ENCODE measurements around the gene NGF. TPM values are rescaled to one million over a fixed set of nuclear protein-coding genes. Genes with fewer than 3 reads are reported as not detected.

Gene NGF
- total RNA-seq, 1 donor from 2014 or later: 1.1 TPM

GRCh38 chr1:115306146-115306545 lies 31.9 kb downstream of the NGF start:
- H3K27me3 ChIP-seq (ENCODE audit: control insufficient read depth, insufficient read depth, low read length): no peaks in the 10 kb centered on the region
- TF ChIP-seq CTCF (IDR thresholded peaks at IDR 0.05; ENCODE audit: insufficient read depth, low read length, severe bottlenecking): no peak
- no peak for DNase-seq (ENCODE audit: low read depth)
- H3K36me3 ChIP-seq (ENCODE audit: control insufficient read depth, insufficient read depth, low read length): no peaks in the 10 kb centered on the region
- no peak for FAIRE-seq
- no peak overlapping the region for H3K4me3 ChIP-seq (ENCODE audit: low read depth, low read length)

GRCh38 chr1:115303364-115303763 lies 34.7 kb downstream of the NGF start:
- no peak for DNase-seq (ENCODE audit: low read depth)
- TF ChIP-seq CTCF (IDR thresholded peaks at IDR 0.05; ENCODE audit: insufficient read depth, low read length, severe bottlenecking): no peak
- no peaks in the 10 kb centered on the region for H3K27me3 ChIP-seq (ENCODE audit: control insufficient read depth, insufficient read depth, low read length)
- FAIRE-seq: no peak
- no peaks in the 10 kb centered on the region for H3K36me3 ChIP-seq (ENCODE audit: control insufficient read depth, insufficient read depth, low read length)
- H3K4me3 ChIP-seq (ENCODE audit: low read depth, low read length): no peak overlapping the region

GRCh38 chr1:115302390-115302961 lies 35.6 kb downstream of the NGF start:
- no peaks in the 10 kb centered on the region for H3K27me3 ChIP-seq (ENCODE audit: control insufficient read depth, insufficient read depth, low read length)
- no peak overlapping the region for H3K4me3 ChIP-seq (ENCODE audit: low read depth, low read length)
- H3K36me3 ChIP-seq (ENCODE audit: control insufficient read depth, insufficient read depth, low read length): no peaks in the 10 kb centered on the region
- peak; percentile 90 for DNase-seq (ENCODE audit: low read depth)
- TF ChIP-seq CTCF (IDR thresholded peaks at IDR 0.05; ENCODE audit: insufficient read depth, low read length, severe bottlenecking): no peak
- no peak for FAIRE-seq

- H3K36me3 ChIP-seq (ENCODE audit: control insufficient read depth, insufficient read depth, low read length): no peaks in the 10 kb centered on the region
- TF ChIP-seq CTCF (IDR thresholded peaks at IDR 0.05; ENCODE audit: insufficient read depth, low read length, severe bottlenecking): no peak
- FAIRE-seq: no peak
- no peak overlapping the region for H3K4me3 ChIP-seq (ENCODE audit: low read depth, low read length)
- H3K27me3 ChIP-seq (ENCODE audit: control insufficient read depth, insufficient read depth, low read length): no peaks in the 10 kb centered on the region
- DNase-seq (ENCODE audit: low read depth): no peak
These were observed 36.5 kb downstream of the NGF start for GRCh38 chr1:115301438-115302020.

GRCh38 chr1:115300087-115300876 lies 37.8 kb downstream of the NGF start:
- H3K27me3 ChIP-seq (ENCODE audit: control insufficient read depth, insufficient read depth, low read length): no peaks in the 10 kb centered on the region
- no peak for TF ChIP-seq CTCF (IDR thresholded peaks at IDR 0.05; ENCODE audit: insufficient read depth, low read length, severe bottlenecking)
- no peak overlapping the region for H3K4me3 ChIP-seq (ENCODE audit: low read depth, low read length)
- DNase-seq (ENCODE audit: low read depth) (peak; percentile 95), FAIRE-seq (peak; percentile 97)
- H3K36me3 ChIP-seq (ENCODE audit: control insufficient read depth, insufficient read depth, low read length): no peaks in the 10 kb centered on the region
